Bronchial epithelial cell (primary cell): ENCODE measurements around the gene ABCA13. TPM values are rescaled to one million over a fixed set of nuclear protein-coding genes. Genes with fewer than 3 reads are reported as not detected.

ENCODE experiments used
- DNase-seq: peaks from one replicate; pipeline ENCODE4 v3.0.0-alpha.2; 2010; ENCODE audit warnings: low read depth
- FAIRE-seq: peaks from 2 replicates; lab custom pipeline; 2011; peaks lifted over from hg19 to GRCh38; lab: Jason Lieb, UNC
- H3K27me3 ChIP-seq: 2 replicates; pipeline ENCODE4 v1.5.1; 2011; ENCODE audit warnings: low read length; ENCODE audit not compliant: control insufficient read depth, insufficient read depth
- H3K36me3 ChIP-seq: 2 replicates; pipeline ENCODE4 v1.5.1; 2011; ENCODE audit warnings: low read length; ENCODE audit not compliant: control insufficient read depth, insufficient read depth
- H3K4me3 ChIP-seq: 2 replicates; pipeline ENCODE4 v1.5.1; 2011; ENCODE audit warnings: mild to moderate bottlenecking, low read depth, low read length, control low read depth
- total RNA-seq: library from RNA; depleted of rRNA; stranded (reverse); fragments of >200 nt; gene quantifications from 2 replicates; pipeline ENCODE4 v1.2.1, GENCODE V29; 2014
- TF ChIP-seq, protein P1 (sequence below): IDR thresholded peaks from 2 replicates; pipeline ENCODE4 v1.5.1; 2011; ENCODE audit warnings: mild to moderate bottlenecking, moderate library complexity, low read length, control low read depth, inconsistent platforms; ENCODE audit not compliant: insufficient read depth, severe bottlenecking

Gene ABCA13
- total RNA-seq, 1 donor from 2014 or later: 0.79 TPM

GRCh38 chr7:48441848-48442492 lies 270.7 kb downstream of the ABCA13 start:
- Histone ChIP-seq H3K36me3 (no peaks in the 10 kb centered on the region), H3K27me3 (no peaks in the 10 kb centered on the region), H3K4me3 (no peak overlapping the region)
- no peak for FAIRE-seq
- TF ChIP-seq, protein P1, sequence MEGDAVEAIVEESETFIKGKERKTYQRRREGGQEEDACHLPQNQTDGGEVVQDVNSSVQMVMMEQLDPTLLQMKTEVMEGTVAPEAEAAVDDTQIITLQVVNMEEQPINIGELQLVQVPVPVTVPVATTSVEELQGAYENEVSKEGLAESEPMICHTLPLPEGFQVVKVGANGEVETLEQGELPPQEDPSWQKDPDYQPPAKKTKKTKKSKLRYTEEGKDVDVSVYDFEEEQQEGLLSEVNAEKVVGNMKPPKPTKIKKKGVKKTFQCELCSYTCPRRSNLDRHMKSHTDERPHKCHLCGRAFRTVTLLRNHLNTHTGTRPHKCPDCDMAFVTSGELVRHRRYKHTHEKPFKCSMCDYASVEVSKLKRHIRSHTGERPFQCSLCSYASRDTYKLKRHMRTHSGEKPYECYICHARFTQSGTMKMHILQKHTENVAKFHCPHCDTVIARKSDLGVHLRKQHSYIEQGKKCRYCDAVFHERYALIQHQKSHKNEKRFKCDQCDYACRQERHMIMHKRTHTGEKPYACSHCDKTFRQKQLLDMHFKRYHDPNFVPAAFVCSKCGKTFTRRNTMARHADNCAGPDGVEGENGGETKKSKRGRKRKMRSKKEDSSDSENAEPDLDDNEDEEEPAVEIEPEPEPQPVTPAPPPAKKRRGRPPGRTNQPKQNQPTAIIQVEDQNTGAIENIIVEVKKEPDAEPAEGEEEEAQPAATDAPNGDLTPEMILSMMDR: no peak
- DNase-seq: no peak

- Histone ChIP-seq H3K27me3 (no peaks in the 10 kb centered on the region), H3K4me3 (no peak overlapping the region), H3K36me3 (no peaks in the 10 kb centered on the region)
- TF ChIP-seq, protein P1: no peak
- peak; percentile 73 for FAIRE-seq
- no peak for DNase-seq
Observed at GRCh38 chr7:48443051-48443450, 271.8 kb downstream of the ABCA13 start.

- TF ChIP-seq, protein P1: no peak
- no peak for FAIRE-seq
Observed at GRCh38 chr7:48446721-48447120, 275.5 kb downstream of the ABCA13 start.

DNA sequence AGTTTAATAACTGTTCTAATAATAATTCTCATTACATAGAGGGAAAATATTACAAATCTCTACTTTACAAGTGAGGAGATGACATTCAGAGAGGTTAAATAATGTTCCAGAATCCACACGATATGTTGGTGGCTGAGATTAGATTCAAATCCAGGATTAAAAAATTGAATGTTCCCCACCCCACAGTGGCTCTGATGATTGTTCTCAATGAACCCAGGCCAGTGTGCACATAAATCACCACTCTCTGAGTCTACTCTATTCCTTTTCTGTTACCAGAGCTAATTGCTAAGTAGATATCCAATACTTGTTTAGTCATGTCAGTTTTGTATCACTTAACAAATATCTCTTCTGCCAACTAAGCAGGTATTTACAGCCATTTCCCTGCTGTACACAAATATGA lies 281.0 kb downstream of the ABCA13 start:
- FAIRE-seq (no peak), DNase-seq (peak; percentile 22)
- TF ChIP-seq, protein P1: no peak
- no peak overlapping the region for H3K4me3 ChIP-seq
- H3K27me3 ChIP-seq: no peaks in the 10 kb centered on the region
- H3K36me3 ChIP-seq: no peaks in the 10 kb centered on the region

More at GRCh38 chr7:48446721-48447120, 275.5 kb downstream of the ABCA13 start:
- DNase-seq: no peak
- Histone ChIP-seq H3K4me3 (no peak overlapping the region), H3K27me3 (no peaks in the 10 kb centered on the region), H3K36me3 (no peaks in the 10 kb centered on the region)

- no peaks in the 10 kb centered on the region for H3K36me3 ChIP-seq
- no peak for FAIRE-seq
- no peak overlapping the region for H3K4me3 ChIP-seq
- no peak for DNase-seq
- TF ChIP-seq, protein P1: no peak
- H3K27me3 ChIP-seq: no peaks in the 10 kb centered on the region
Observed at GRCh38 chr7:48454750-48455192, 283.5 kb downstream of the ABCA13 start.

GRCh38 chr7:48455363-48455762 lies 284.1 kb downstream of the ABCA13 start:
- no peak for DNase-seq
- no peak overlapping the region for H3K4me3 ChIP-seq
- FAIRE-seq: no peak
- TF ChIP-seq, protein P1: no peak
- H3K27me3 ChIP-seq: no peaks in the 10 kb centered on the region
- no peaks in the 10 kb centered on the region for H3K36me3 ChIP-seq
